ENCODE data around the gene ZEB1.
"Not testable (repeated sequence)": the region's sequence is repeated elsewhere in the genome, so short reads cannot be mapped to it uniquely, and the experiment has no call there.

ZEB1 gene

DNA sequence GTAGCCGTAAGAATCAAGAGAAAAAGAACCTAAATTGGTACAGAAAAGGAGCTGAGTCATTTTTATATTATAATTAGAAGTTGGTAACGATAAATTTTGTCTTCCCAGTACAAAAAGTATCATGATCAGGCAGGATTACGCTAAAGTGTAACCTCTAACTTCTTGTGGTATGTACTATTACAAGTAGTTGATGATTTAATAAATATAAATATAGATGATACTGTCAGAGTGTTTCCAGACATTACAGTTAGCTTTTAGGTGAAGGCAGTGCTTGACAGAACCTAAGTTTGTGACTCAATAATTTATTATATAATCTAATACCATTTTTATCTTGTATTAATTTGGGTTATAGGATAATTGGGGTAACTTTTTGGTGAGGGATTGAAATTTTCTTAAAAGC, 53.4 kb downstream of the ZEB1 start:
- FAIRE-seq: no peak

DNA sequence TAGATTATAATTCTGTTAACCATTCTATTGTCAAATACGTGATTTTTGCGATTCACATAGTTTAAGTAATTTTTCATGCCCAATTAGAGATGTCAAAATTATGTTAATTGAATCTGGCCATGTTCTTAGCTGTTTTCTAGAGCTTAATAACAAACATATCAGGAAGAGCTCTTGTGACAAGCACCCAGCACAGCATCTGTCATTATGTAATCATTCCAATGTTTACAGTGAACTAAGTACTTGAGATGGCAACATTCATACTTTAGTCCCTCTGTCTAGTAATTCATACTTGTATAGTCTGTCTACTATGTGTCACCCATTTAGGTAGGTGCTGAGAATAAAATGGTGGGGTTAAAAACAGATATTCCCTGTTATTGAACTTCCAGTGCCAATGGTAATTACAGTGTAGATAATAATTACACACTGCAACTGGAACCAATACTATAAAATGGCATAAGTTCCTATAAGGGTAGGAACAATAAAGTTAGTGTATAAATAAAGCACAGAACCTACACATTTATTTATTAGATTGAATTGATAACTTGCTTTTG, 55.2 kb downstream of the ZEB1 start:
- no peak for FAIRE-seq

- FAIRE-seq: no peak
Observed at GRCh38 chr10:31381171-31381570, 62.2 kb downstream of the ZEB1 start.

DNA sequence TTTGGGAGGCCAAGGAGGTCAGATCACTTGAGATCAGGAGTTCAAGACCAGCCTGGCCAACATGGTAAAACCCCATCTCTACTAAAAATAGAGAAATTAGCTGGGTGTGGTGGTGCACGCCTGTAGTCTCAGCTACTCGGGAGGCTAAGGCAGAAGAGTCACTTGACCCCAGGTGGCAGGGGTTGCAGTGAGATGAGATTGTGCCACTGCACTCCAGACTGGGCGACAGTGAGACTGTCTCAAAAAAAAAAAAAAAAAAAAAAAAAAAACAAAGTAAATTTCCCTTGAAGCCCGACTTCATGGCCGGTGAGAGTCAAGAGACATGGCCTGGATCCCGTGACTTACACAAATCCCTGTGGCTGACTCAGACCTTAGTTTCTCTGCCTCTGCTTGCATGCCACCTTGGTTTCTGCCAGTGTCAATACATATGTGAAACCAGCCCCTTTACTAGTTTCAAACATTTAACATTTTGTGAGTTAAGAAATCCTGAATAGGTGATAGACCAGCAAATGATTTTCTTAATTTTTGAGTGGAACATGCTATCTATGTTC, 62.8 kb downstream of the ZEB1 start:
- FAIRE-seq: no peak

DNA sequence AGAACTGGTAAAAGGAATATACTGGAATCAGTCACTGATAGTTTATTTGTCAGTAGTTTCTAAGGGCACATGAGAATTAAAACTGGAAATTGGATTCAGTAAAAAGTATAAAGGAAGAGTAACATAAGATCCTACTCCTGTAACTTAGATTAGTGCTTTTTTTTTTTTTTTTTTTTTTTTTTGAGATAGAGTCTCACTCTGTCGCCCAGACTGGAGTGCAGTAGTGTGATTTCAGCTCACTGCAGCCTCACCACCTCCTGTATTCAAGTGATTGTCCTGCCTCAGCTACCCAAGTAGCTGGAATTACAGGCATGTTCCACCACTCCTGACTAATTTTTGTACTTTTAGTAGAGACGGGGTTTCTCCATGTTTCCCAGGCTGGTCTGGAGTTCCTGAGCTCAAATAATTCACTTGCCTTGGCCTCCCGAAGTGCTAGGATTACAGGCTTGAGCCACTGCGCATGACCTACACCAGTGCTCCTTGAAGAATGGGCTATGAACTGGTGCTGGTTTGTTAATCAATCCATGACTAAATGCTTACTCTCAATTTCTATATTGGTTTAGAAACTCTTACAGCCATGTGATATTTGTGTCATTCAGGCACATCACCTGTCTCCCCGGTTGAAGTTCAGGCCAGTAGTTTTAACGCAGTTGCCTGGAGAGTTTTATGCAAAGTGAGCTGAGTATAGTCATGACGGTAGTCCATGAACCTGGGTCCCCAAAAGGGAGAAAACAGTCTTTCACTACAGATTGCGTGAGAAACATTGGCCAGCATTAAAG, 65.0 kb downstream of the ZEB1 start:
- no peak for FAIRE-seq

GRCh38 chr10:31384589-31384949, 65.6 kb downstream of the ZEB1 start:
- no peak for FAIRE-seq

DNA sequence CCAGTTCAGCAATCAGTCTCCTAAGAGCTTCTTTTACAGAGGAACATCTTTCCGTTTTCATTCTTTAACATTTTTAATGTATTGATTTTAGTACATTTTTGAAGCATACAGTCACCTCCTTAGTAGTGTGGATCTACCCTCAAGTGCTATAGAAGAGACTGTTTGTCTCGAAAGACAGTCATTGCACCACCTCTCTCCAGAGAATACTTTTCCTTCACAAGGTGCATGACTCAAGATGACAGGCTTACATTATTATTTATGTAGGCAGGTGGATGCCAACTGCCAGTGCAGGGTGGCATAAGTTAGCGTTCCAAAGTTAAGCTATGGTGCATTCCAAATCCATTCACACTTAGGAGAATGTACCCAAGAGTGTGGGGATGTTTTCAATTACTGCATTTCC, 71.8 kb downstream of the ZEB1 start:
- FAIRE-seq: no peak

DNA sequence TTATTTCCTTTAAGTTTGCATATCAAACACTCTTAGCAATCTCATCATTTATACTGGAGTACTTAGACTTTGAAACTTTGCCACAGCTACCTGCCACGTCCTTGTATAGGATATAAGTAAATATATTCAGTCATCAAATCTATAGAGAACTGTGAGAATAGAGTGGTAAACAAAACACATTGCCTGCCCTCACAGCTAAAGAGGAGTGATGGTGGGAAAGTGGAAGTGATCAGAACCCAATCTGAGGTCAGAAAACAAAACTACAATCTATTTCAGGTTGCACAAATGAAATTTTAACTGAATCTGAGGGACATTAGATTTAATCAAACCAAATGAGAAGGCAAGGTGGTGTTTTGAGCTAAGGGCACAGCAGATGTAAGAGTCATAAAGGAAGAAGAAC, 74.8 kb downstream of the ZEB1 start:
- no peak for FAIRE-seq

- FAIRE-seq: no peak
Observed at GRCh38 chr10:31395695-31396094, 76.7 kb downstream of the ZEB1 start.

GRCh38 chr10:31396376-31396775, 77.4 kb downstream of the ZEB1 start:
- FAIRE-seq: no peak

GRCh38 chr10:31397852-31398251, 78.8 kb downstream of the ZEB1 start:
- FAIRE-seq: no peak

- FAIRE-seq: no peak
Observed at GRCh38 chr10:31399171-31399570, 80.2 kb downstream of the ZEB1 start.

DNA sequence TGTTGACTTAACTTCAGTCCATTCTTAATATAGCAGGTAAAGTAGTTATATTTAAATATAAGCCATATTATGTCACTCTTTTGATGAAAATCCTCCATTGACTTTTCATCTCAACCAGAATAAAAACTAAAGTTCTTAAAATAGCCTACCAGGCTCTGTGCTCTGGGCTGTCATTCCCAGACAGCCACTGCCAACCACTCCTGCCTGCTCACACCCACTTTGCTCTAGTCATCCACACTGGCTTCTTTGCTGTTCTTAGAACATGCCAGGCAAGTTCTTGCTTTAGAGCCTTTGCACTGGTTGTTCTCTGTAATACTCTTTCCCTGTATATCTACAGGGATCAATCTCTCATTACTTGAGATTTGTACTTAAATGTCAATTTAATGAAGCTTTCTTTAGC, 80.6 kb downstream of the ZEB1 start:
- FAIRE-seq: no peak

DNA sequence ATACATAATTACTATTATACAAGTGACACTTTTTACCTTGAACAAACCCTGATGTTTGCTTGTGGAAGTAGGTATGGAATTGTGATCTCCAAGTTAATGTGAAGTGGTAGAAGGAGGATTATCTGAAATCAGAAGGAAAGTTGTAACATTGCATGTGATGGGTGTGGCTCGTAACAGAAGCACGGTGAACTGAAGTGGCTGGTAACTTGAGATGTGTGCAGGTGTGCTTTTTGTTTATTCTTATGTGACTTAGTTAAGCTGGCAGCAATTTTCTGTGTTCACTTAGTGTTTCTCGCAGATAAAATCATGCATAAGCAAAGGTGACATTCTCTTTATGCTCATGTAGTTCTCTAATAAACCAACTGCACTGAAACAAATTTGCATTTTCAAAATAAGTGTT, 82.3 kb downstream of the ZEB1 start:
- FAIRE-seq: no peak

GRCh38 chr10:31404640-31405039, 85.6 kb downstream of the ZEB1 start:
- FAIRE-seq: no peak

DNA sequence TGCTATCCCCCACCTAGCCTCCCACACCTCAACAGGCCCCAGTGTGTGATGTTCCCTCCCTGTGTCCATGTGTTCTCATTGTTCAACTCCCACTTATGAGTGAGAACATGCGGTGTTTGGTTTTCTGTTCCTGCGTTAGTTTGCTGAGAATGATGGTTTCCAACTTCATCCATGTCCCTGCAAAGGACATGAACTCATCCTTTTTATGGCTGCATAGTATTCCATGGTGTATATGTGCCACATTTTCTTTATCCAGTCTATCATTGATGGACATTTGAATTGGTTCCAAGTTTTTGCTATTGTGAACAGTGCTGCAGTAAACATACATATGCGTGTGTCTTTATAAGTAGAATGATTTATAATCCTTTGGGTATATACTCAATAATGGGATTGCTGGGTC, 86.8 kb downstream of the ZEB1 start:
- not testable (repeated sequence) for FAIRE-seq

- FAIRE-seq: not testable (repeated sequence)
Observed at GRCh38 chr10:31412397-31412796, 93.4 kb downstream of the ZEB1 start.

- no peak for FAIRE-seq
Observed at GRCh38 chr10:31413325-31413724, 94.3 kb downstream of the ZEB1 start.

GRCh38 chr10:31418481-31418880, 99.5 kb downstream of the ZEB1 start:
- FAIRE-seq: no peak

- no peak for FAIRE-seq
Observed at GRCh38 chr10:31419394-31420063, 100.5 kb downstream of the ZEB1 start.

GRCh38 chr10:31421322-31421721, 102.3 kb downstream of the ZEB1 start:
- no peak for FAIRE-seq

GRCh38 chr10:31422634-31423033, 103.6 kb downstream of the ZEB1 start:
- FAIRE-seq: no peak

DNA sequence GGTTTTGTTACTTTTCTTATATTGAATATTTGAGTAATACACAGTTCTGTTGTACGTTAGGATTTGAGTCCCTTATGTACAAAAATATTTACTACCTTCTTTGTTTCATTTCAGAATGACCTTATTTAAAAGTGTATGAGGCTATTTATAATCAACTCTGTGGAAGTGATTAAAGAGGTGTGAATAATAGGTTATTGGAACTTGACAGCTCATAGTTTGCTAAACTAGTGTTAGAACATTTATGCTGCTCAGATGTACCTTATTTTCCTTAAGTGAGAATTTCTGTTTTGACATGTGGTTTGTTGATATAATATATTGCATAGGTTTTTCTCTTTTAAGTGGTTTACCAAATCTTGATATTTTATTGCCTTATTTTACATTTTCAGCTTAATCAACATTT, 105.5 kb downstream of the ZEB1 start:
- no peak for FAIRE-seq

- no peak for FAIRE-seq
Observed at GRCh38 chr10:31426401-31426800, 107.4 kb downstream of the ZEB1 start.
